ENCODE results near the gene GBP7.
"Not testable (repeated sequence)": the region's sequence is repeated elsewhere in the genome, so short reads cannot be mapped to it uniquely, and the experiment has no call there.

GBP7 gene

GRCh38 chr1:89175601-89176256 is at the start of gene GBP7:
Gene GBP7, minus strand, starts transcription at chr1:89176003. Its CDS starts 4,068 bp downstream, at chr1:89171935.
- H3K9me3 Mint-ChIP-seq: no peaks in the 10 kb centered on the region
- no peak for TF ChIP-seq CTCF (IDR thresholded peaks at IDR 0.05; ENCODE audit: unreplicated experiment in 3 of 3)
- no peak within 1 kb of the TSS for H3K27ac Mint-ChIP-seq
- H3K4me1 Mint-ChIP-seq: no peaks in the 10 kb centered on the region
- H3K4me3 Mint-ChIP-seq: no peak within 1 kb of the TSS
- no peaks in the 10 kb centered on the region for H3K36me3 Mint-ChIP-seq (ENCODE audit: low read depth)
- H3K27me3 Mint-ChIP-seq (ENCODE audit: low read depth): no peaks in the 10 kb centered on the region

DNA sequence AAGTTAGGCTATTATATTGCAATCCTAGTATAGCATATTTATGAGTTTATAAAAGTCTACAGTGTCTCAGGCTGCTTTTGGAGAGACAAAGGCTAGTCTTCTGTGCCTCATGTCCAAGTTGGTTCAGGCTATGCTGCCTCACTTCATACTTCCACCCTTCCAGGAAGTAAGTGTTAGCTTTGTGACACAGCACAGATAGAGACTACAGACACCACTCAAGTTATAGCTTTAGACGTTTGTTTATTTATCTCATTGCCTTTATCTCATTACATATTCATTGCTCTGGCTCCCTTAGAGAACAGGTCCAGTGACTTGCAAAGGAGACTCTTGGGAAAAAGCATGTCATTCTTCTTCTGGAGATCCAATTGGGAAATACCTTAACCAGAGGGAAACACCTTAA is 45.5 kb upstream of the GBP7 start:
- peaks cover 13% of the 10 kb centered on the region for H3K9me3 Mint-ChIP-seq
- H3K4me3 Mint-ChIP-seq: no peak overlapping the region
- TF ChIP-seq CTCF (IDR thresholded peaks at IDR 0.05; ENCODE audit: unreplicated experiment in 3 of 3): no peak
- H3K4me1 Mint-ChIP-seq: peaks cover 5% of the 10 kb centered on the region
- H3K36me3 Mint-ChIP-seq (ENCODE audit: low read depth): no peaks in the 10 kb centered on the region
- H3K27me3 Mint-ChIP-seq (ENCODE audit: low read depth): no peaks in the 10 kb centered on the region
- no peak overlapping the region for H3K27ac Mint-ChIP-seq

DNA sequence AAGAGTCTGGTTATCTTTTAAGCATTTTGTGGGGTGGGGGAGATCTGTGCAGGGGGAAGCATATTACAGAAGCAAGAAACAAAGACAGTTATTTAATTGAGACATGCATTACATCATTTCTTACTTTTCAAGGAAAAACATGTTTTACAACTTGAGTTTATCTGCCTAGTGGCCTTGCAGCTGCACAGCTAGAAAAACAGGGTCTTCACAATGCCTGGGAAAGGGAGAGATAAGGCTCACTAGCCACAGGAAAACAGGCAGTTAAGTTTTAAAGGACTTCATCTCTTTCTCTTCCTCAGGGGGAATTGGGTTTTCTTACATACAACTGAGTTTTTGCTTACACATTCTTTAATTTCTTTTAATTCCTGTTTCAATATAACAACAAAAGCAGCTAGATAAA is 44.0 kb upstream of the GBP7 start:
- not testable (repeated sequence) for H3K4me1 Mint-ChIP-seq; H3K36me3 Mint-ChIP-seq (ENCODE audit: low read depth); H3K27me3 Mint-ChIP-seq (ENCODE audit: low read depth); H3K9me3 Mint-ChIP-seq; H3K4me3 Mint-ChIP-seq
- H3K27ac Mint-ChIP-seq: peak overlapping the region in 2 of 3 experiments; percentile 9 to 82

DNA sequence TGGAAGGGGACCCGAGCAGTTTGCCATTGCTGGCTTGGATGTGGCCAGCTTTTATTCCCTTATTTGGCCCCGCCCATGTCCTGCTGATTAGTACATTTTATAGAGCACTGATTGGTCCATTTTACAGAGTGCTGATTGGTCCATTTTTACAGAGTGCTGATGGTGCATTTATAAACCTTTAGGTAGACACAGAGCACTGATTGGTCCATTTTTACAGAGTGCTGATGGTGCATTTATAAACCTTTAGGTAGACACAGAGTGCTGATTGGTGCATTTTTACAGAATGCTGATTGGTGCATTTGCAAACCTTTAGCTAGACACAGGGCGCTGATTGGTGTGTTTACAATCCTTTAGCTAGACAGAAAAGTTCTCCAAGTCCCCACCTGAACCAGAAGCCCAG is 43.1 kb upstream of the GBP7 start:
- not testable (repeated sequence) for H3K27me3 Mint-ChIP-seq (ENCODE audit: low read depth); H3K9me3 Mint-ChIP-seq; H3K4me1 Mint-ChIP-seq; H3K4me3 Mint-ChIP-seq; H3K36me3 Mint-ChIP-seq (ENCODE audit: low read depth)
- peak overlapping the region in 1 of 3 experiments; percentile 82 for H3K27ac Mint-ChIP-seq

- no peak overlapping the region for H3K27ac Mint-ChIP-seq
- no peaks in the 10 kb centered on the region for H3K4me1 Mint-ChIP-seq
- TF ChIP-seq CTCF (IDR thresholded peaks at IDR 0.05; ENCODE audit: unreplicated experiment in 3 of 3): no peak
- H3K36me3 Mint-ChIP-seq (ENCODE audit: low read depth): no peaks in the 10 kb centered on the region
- no peak overlapping the region for H3K4me3 Mint-ChIP-seq
- no peaks in the 10 kb centered on the region for H3K27me3 Mint-ChIP-seq (ENCODE audit: low read depth)
- peaks cover 16% of the 10 kb centered on the region for H3K9me3 Mint-ChIP-seq
These were observed 37.5 kb upstream of the GBP7 start for GRCh38 chr1:89213347-89213746.

GRCh38 chr1:89211035-89211634 is 35.3 kb upstream of the GBP7 start:
- H3K9me3 Mint-ChIP-seq: peaks cover 11% of the 10 kb centered on the region
- no peak for TF ChIP-seq CTCF (IDR thresholded peaks at IDR 0.05; ENCODE audit: unreplicated experiment in 3 of 3)
- H3K27me3 Mint-ChIP-seq (ENCODE audit: low read depth): no peaks in the 10 kb centered on the region
- no peak overlapping the region for H3K27ac Mint-ChIP-seq
- no peaks in the 10 kb centered on the region for H3K4me1 Mint-ChIP-seq
- H3K4me3 Mint-ChIP-seq: no peak overlapping the region
- H3K36me3 Mint-ChIP-seq (ENCODE audit: low read depth): no peaks in the 10 kb centered on the region

- Mint-ChIP-seq H3K27me3 (ENCODE audit: low read depth) (no peaks in the 10 kb centered on the region), H3K36me3 (ENCODE audit: low read depth) (no peaks in the 10 kb centered on the region), H3K9me3 (peaks cover 22% of the 10 kb centered on the region), H3K4me3 (no peak overlapping the region), H3K4me1 (peaks cover 6% of the 10 kb centered on the region), H3K27ac (no peak overlapping the region)
- TF ChIP-seq CTCF (IDR thresholded peaks at IDR 0.05; ENCODE audit: unreplicated experiment in 3 of 3): no peak
These were observed 30.6 kb upstream of the GBP7 start for GRCh38 chr1:89206373-89206772.

All from nephron (organoid).